Upper lobe of right lung (tissue), 1 donor: ENCODE data around the gene HOXC11. TPM values are rescaled to one million over a fixed set of nuclear protein-coding genes. Genes with fewer than 3 reads are reported as not detected.

Experiments used
- ATAC-seq: fragments of 200-7000 bp; cut with Tn5 transposase; one replicate; pipeline ENCODE4 v1.9.1; 2020; ENCODE audit warnings: mild to moderate bottlenecking, moderate library complexity
- DNase-seq: peaks from one replicate; pipeline ENCODE4 v3.0.0-alpha.2; 2020
- H3K27ac ChIP-seq: fragments of 200-600 bp; one replicate; pipeline ENCODE4 v1.8.0; 2022
- H3K27me3 ChIP-seq: fragments of 200-600 bp; one replicate; pipeline ENCODE4 v1.8.0; 2022; ENCODE audit warnings: mild to moderate bottlenecking
- H3K36me3 ChIP-seq: fragments of 200-600 bp; one replicate; pipeline ENCODE4 v1.8.0; 2022
- H3K4me1 ChIP-seq: fragments of 200-600 bp; one replicate; pipeline ENCODE4 v1.8.0; 2022
- H3K4me3 ChIP-seq: fragments of 200-600 bp; one replicate; pipeline ENCODE4 v1.8.0; 2022; ENCODE audit warnings: mild to moderate bottlenecking
- H3K9me3 ChIP-seq: fragments of 200-600 bp; one replicate; pipeline ENCODE4 v1.8.0; 2022
- CTCF ChIP-seq: fragments of 200-600 bp; IDR thresholded peaks from one replicate; pipeline ENCODE4 v1.8.0; 2022; ENCODE audit warnings: antibody characterized with exemption
- intact Hi-C: fragments of 100-400 bp; cut with DNase I; formaldehyde crosslinking; loops from one replicate; pipeline ENCODE4 v1.11.0; 2022
- total RNA-seq: library from RNA; stranded (reverse); fragmentation: NEBNext Ultra II Directional; extraction: Animal tissue kit (Norgen Biotek cat#: 25700); gene quantifications from one replicate; pipeline ENCODE4 v1.2.1, GENCODE V29; 2021
- donor health status: DM: no; HTN: yes; CAD: no; lungs with severe emphysema.

Gene HOXC11
- total RNA-seq, 1 donor from 2014 or later: not detected

- H3K27ac ChIP-seq: no peak overlapping the region
- no peak for DNase-seq
- no peaks in the 10 kb centered on the region for H3K36me3 ChIP-seq
- no peak overlapping the region for H3K4me3 ChIP-seq
- no peaks in the 10 kb centered on the region for H3K9me3 ChIP-seq
- H3K4me1 ChIP-seq: peaks cover 17% of the 10 kb centered on the region
- intact Hi-C loops: no loop called here
- no peak for ATAC-seq
- H3K27me3 ChIP-seq: peaks cover 100% of the 10 kb centered on the region
- TF ChIP-seq CTCF: no peak
Measured at GRCh38 chr12:53973236-53974042, 513 bp downstream of the HOXC11 start.

- peaks cover 100% of the 10 kb centered on the region for H3K27me3 ChIP-seq
- ATAC-seq: peak; percentile 24
- no peak within 1 kb of the TSS for H3K27ac ChIP-seq
Measured at GRCh38 chr12:53974084-53975063, 1.4 kb downstream of the HOXC11 start, which contains the start of gene HOTAIR. HOTAIR (minus strand) TSS chr12:53974954.

GRCh38 chr12:53975064-53975471 is 2.1 kb downstream of the HOXC11 start:
- Histone ChIP-seq H3K9me3 (no peaks in the 10 kb centered on the region), H3K36me3 (no peaks in the 10 kb centered on the region), H3K27ac (no peak overlapping the region), H3K27me3 (peaks cover 99% of the 10 kb centered on the region), H3K4me1 (peaks cover 17% of the 10 kb centered on the region), H3K4me3 (no peak overlapping the region)
- DNase-seq (no peak), ATAC-seq (no peak)
- intact Hi-C loops: no loop called here
- no peak for TF ChIP-seq CTCF

More at GRCh38 chr12:53974084-53975063, 1.4 kb downstream of the HOXC11 start, which contains the start of gene HOTAIR:
- Histone ChIP-seq H3K4me1 (peaks cover 17% of the 10 kb centered on the region), H3K9me3 (no peaks in the 10 kb centered on the region), H3K36me3 (no peaks in the 10 kb centered on the region), H3K4me3 (peak within 1 kb of the TSS; percentile 23)
- TF ChIP-seq CTCF: no peak
- intact Hi-C loops: no loop called here
- DNase-seq: no peak

GRCh38 chr12:53975479-53976152 is 2.7 kb downstream of the HOXC11 start:
- no peak for TF ChIP-seq CTCF
- H3K27me3 ChIP-seq: peaks cover 99% of the 10 kb centered on the region

GRCh38 chr12:53976172-53976822 is 3.4 kb downstream of the HOXC11 start:
- Histone ChIP-seq H3K9me3 (no peaks in the 10 kb centered on the region), H3K36me3 (no peaks in the 10 kb centered on the region), H3K27me3 (peaks cover 99% of the 10 kb centered on the region), H3K27ac (no peak overlapping the region), H3K4me3 (no peak overlapping the region), H3K4me1 (peaks cover 17% of the 10 kb centered on the region)
- no peak for DNase-seq
- no peak for ATAC-seq
- no peak for TF ChIP-seq CTCF
- intact Hi-C loops: no loop called here

More at GRCh38 chr12:53975479-53976152, 2.7 kb downstream of the HOXC11 start:
- Histone ChIP-seq H3K4me3 (no peak overlapping the region), H3K36me3 (no peaks in the 10 kb centered on the region), H3K27ac (no peak overlapping the region), H3K4me1 (peaks cover 17% of the 10 kb centered on the region), H3K9me3 (no peaks in the 10 kb centered on the region)
- DNase-seq: no peak
- intact Hi-C loops: no loop called here
- no peak for ATAC-seq
